Hepatocyte (in vitro differentiated cells): ENCODE data around the gene PPP1R9A.

Experiments used
- CTCF ChIP-seq: fragments of 200-600 bp; sonication (generic); IDR thresholded peaks from 2 replicates; pipeline ENCODE4 v1.5.1; 2016; ENCODE audit warnings: antibody characterized with exemption, mild to moderate bottlenecking; ENCODE audit not compliant: poor library complexity
- EZH2 ChIP-seq: fragments of 200-600 bp; sonication (generic); IDR thresholded peaks from 2 replicates; pipeline ENCODE4 v1.6.1; 2016; ENCODE audit warnings: antibody characterized with exemption, mild to moderate bottlenecking, borderline replicate concordance

DNA sequence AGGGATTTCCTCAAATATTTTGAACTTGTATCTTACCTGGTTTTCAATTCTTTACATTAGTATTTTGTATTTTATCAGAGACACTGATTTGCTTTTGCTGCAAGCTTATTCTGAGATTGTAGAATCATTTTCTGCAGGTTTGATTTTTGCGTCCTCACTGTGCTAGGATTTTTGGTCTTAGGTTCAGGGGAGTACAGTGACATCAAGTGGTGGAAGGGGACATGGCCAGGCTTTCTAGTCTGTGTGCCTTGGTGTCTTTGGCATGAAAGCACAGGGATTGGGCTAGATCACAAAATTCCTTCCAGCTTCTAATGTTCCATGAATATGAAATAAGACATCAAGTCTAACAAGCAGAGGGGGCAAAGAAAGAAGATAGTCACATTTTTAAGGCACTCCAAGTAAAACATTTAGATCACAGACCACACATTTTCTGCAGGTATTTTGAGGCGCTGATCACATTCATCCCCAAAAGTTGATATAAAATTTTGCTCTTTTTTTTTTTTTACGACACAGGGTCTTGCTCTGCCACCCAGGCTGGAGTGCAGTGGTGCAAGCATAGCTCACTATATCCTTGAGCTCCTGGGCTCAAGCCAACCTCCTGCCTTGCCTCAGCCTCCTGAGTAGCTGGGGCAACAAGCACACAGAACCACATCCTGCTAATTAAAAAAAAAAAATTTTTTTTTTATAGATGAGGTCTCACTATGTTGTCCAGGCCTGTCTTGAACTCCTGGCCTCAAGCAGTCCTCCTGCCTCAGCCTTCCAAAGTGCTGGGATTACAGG, 292.6 kb downstream of the PPP1R9A start:
- TF ChIP-seq CTCF (peak; percentile 87), EZH2 (no peak)
